Hematopoietic multipotent progenitor cell treated with erythropoietin and hydrocortisone succinate and interleukin-3 and kit ligand, for 15 days (in vitro differentiated cells): Measurements from ENCODE around the gene KRT7.
"Not testable (repeated sequence)": the region's sequence is repeated elsewhere in the genome, so short reads cannot be mapped to it uniquely, and the experiment has no call there.

ENCODE experiments used
- DNase-seq: peaks from one replicate; pipeline ENCODE4 v3.0.0-alpha.2; 2015; ENCODE audit warnings: low spot score

Gene KRT7

GRCh38 chr12:52278575-52279421 is 45.8 kb downstream of the KRT7 start:
- DNase-seq: peak; percentile 58

DNA sequence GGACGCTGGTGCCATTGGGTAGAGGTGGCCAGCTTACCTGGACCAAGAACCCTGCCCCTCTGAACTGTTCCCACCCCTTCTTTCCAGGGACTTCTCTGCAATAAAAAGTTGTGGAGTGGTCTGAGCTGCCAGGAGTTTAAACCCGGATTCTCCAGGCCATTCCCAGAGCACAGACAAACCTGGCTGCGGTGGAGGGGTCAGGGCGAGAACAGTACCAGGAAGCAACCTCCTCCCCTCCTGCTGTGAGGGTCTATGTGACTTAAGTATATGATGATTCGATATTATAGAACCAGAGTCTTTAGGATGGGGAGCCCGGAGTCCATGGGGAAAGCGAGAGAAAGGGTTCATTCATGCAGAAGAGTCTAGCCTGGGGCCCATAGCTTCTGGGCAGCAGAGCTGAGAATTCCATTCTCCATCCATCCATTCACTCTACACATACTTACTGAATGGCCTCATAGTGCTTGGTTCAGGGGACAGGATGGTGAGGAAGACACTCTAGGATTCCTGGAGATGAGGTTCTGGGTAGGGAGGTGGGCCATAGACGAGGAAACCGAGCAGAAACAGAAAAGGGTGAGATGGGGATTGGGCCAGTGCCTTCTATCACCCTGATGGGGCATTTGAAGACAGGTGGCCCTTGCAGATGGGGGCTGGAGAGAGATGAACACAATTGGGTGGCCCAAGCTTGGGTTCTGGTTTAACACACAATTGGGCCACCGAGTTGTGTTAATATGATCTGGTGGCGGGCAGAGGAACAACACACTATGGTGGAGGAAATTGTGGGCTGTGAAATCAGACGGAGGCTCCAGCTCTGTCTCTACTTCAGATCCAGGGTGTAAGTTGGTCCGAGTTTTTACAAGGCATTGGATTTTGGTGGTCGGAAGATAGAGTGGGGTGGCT is 46.6 kb downstream of the KRT7 start:
- DNase-seq: no peak

DNA sequence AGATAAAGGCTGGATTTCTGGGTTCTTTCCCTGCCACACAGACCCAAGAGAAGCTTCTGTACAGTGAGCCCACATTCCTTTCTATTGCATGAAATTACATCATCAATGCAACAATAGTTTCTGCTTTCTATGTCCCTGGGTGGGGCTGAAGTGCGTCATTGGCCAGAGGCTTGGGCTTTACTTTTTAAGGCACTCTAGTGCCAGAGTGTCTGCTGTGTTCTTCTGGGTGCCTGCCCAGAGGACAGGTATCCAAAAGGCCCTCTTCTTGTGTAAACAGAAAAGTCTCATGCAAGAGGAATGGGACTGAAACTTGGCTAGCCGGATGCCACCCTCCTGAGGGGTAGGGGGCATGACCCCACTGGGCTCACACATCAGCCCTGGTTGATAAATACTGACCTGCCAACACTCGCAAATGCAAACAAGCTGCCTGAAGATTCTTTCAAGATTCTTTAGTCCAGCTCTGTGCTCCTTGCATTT is 47.3 kb downstream of the KRT7 start:
- no peak for DNase-seq

GRCh38 chr12:52280796-52281560 is 47.9 kb downstream of the KRT7 start:
- no peak for DNase-seq

GRCh38 chr12:52284562-52285171 is 51.6 kb downstream of the KRT7 start:
- DNase-seq: no peak

DNA sequence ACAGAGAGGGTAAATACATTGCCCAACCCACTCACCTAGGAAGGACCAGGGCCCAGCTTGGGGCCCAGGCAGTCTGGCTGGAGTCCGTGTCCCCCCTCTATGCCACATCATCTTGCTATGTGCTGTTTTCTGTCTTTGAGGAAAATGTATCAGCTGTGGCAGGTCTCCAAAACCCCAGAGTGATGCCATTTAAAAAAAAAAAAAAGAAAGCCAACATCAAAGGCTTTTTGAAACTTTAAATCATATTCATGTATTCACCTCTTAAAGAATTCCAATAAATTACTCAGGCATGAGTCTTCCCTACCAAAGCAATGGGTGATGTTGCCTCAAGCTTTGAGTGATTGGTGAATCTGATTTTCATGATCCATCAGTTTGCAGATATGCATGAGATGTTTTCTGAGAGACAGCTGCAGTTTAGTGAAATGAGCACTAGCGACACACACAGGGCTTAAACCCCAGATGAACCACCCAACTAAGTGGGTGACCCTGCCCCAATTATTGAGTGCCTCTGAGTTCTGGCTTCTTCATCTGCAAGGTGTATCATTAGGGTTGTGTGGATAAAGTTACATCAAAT is 52.2 kb downstream of the KRT7 start:
- no peak for DNase-seq

DNA sequence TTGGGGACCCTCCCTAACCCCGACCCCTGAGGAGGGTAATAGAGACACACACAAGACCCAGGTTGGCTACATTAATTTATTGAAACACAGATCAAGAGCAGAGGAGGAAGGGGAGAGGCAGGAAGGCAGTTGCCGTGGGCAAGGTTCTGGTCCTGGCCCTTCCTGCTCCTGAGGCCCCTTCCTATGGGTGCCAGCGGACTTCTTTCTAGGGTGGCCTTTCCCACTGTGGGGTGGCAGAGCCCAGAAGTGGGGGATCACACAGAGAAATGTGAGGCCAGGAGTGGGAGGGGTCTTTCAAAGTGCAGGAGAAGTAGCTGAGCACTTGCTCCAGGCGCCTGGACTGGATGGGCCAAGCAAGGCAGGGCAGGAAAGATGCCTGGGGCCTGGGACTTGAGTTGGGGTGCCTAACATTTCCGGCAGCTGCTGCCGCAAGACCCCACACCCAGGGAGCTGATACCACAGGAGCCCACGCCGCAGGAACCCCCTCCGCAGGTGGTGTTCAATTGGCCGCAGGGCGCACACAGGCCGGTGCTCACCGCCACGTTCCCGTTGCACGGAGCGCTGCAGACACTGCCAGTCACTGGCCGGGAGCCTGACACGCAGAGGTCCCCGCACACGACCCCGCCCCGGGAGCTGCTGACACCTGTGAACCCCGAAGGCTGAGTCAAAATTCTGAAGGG is 52.9 kb downstream of the KRT7 start:
- DNase-seq: no peak

DNA sequence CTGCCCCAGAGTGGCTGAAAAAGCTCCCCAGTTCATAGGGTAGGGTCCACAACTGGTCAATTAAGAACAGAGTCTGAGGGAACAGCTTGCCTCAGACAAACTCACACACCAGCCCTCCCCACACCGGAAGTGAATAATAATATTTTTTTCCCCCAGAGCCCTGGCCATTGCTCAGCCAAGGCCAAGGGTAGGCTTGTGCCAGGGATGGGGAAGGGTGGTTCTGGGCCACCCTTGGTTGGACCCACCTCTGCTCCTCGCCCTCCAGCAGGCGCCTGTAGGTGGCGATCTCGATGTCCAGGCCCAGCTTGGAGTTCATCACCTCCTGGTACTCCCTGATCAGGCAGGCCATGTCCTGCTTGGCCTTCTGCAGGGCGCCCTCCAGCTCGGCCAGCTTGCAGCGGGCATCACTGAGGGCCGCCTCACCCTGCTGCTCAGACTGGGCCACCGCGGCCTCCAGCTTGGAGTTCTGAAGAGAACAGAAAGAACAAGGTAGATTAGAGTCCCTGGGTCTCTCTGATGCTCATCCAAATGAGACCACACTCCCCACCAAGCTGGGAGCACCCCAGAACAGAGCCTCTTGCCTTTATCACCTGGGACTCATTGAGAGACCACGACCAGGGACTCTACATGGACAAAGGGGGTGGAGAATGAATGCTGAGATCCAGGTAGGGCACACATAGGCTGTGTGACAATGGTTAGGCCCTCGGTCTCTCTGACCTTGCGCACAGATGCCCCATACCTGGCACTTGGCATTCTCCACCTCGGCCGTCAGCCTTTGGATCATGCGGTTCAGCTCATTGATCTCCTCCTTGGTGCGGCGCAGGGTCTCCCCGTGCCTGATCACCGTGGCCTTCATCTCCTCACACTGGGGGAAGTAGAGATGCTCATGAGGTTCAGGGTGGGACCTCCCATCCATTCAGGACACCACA is 54.1 kb downstream of the KRT7 start:
- not testable (repeated sequence) for DNase-seq

GRCh38 chr12:52287816-52288805 is 55.1 kb downstream of the KRT7 start:
- not testable (repeated sequence) for DNase-seq

DNA sequence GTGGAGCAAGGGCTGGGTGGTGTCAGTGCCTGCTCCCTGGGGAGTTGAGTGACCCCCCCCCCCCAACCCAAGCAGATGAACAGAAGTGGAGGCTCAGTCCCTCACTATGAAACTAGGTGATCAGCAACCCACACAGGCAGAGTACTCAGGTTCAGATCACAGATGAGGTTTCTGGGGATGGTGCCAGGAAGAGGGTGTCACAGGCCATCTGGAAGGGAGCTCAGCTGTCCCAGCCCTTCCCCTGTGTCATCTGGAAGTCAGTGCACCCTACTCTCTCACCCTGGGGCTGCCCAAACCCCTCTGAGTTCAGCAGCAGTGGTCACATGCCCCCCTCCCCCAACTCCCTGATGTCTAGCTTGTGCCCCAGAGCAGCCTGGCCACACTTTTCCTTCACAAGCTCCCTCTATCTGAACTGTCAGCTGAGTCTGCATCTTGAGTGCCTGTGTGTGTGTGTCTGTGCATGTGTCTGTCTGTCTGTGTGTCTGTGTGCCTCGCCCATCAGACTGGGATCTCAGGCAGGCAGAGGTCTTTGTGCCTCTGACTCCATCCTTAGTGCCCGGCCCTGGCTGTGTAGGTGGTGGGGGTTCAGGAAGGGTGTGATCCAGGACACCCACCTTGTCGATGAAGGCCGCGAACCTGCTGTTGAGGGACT is 57.6 kb downstream of the KRT7 start:
- DNase-seq: not testable (repeated sequence)

- DNase-seq: no peak
Measured at GRCh38 chr12:52291267-52291935, 58.4 kb downstream of the KRT7 start, which contains the start of gene KRT81. Gene KRT81, minus strand, starts transcription at chr12:52291534. Its CDS starts 69 bp downstream, at chr12:52291465.

GRCh38 chr12:52293926-52294325 is 60.9 kb downstream of the KRT7 start:
- no peak for DNase-seq

- no peak for DNase-seq
Measured at GRCh38 chr12:52294803-52295202, 61.8 kb downstream of the KRT7 start.

- no peak for DNase-seq
Measured at GRCh38 chr12:52295663-52296062, 62.6 kb downstream of the KRT7 start.

DNA sequence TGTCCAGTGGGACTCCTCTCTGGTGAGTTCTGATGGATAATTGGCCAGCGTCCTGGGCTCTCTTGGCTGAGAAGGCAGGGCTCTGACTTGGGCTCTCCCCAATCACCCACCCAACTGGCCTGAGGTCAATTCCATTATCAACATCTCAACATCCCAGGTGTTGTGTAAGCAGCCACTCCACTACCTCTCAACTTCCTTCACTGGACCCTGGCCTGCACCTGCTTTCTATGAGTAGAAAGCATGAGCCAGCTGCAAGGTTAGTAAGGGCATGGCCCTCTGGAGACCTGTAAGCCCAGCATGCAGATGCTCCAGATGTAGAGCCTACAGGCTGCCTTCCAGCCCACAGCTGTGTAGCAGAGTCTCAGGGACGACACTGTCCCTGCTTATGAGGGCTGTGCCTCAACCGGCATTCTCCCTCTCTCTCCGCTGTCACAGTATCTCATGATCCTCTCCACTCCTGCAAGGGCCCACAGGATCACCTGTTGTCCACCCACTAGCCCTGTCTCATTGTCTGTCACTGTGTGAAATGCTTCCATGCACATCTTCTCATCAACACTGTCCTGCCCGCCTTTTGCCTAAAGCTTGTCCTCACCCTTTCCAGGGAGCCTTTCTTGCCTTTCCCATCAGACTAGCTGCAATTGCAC is 63.7 kb downstream of the KRT7 start:
- no peak for DNase-seq
